Kidney (tissue), 14 donors: ENCODE data around the gene STRA6. TPM values are rescaled to one million over a fixed set of nuclear protein-coding genes. Genes with fewer than 3 reads are reported as not detected.

Source experiments
- DNase-seq, 5 donors: peaks; one replicate each; pipeline ENCODE4 v3.0.0-alpha.2; 2013 to 2020
- FAIRE-seq: peaks from 2 replicates; lab custom pipeline; 2012; peaks lifted over from hg19 to GRCh38; lab: Jason Lieb, UNC
- H3K27ac ChIP-seq, 2 donors: one replicate each; pipeline ENCODE4 v1.7.0; 2013; ENCODE audit warnings: low read depth in 2 of 2, low read length in 2 of 2, inconsistent platforms in 1 of 2
- H3K27me3 ChIP-seq: one replicate; pipeline ENCODE4 v1.7.1; 2013; ENCODE audit warnings: low read length, inconsistent platforms; ENCODE audit not compliant: control insufficient read depth, insufficient read depth
- H3K36me3 ChIP-seq, 3 donors: one replicate each; pipeline versions ENCODE4 v1.7.0 to v1.7.1; 2013; ENCODE audit warnings: low read length in 3 of 3, control low read depth in 1 of 3, inconsistent platforms in 1 of 3; ENCODE audit not compliant: insufficient read depth in 3 of 3, control insufficient read depth in 2 of 3
- H3K4me1 ChIP-seq, 3 donors: one replicate each; pipeline versions ENCODE4 v1.7.0 to v1.7.1; 2013; ENCODE audit warnings: low read length in 3 of 3, inconsistent platforms in 1 of 3, low read depth in 1 of 3; ENCODE audit not compliant: control insufficient read depth in 2 of 3, insufficient read depth in 2 of 3
- H3K4me3 ChIP-seq, 3 donors: one replicate each; pipeline versions ENCODE4 v1.7.0 to v1.8.1; 2013; ENCODE audit warnings: low read length in 3 of 3, control low read depth in 1 of 3, inconsistent platforms in 1 of 3
- H3K9ac ChIP-seq, 3 donors: one replicate each; pipeline versions ENCODE4 v1.7.0 to v1.7.1; 2013; ENCODE audit warnings: low read length in 3 of 3, control low read depth in 1 of 3, inconsistent platforms in 1 of 3
- H3K9me3 ChIP-seq, 3 donors: one replicate each; pipeline versions ENCODE4 v1.7.0 to v1.7.1; 2013; ENCODE audit warnings: low read length in 3 of 3, control low read depth in 1 of 3, inconsistent platforms in 1 of 3; ENCODE audit not compliant: control insufficient read depth in 2 of 3, insufficient read depth in 1 of 3
- CTCF ChIP-seq: IDR thresholded peaks from 3 replicates; pipeline ENCODE4 v1.5.1; 2012; ENCODE audit warnings: mild to moderate bottlenecking, moderate library complexity, borderline replicate concordance; ENCODE audit not compliant: insufficient read depth; ENCODE audit errors: extremely low read depth
- intact Hi-C: fragments of 100-400 bp; cut with DNase I; formaldehyde crosslinking; loops from one replicate; pipeline ENCODE4 v1.11.1; 2022
- polyA plus RNA-seq: library from polyadenylated mRNA; stranded (reverse); fragments of 350-450 nt; fragmentation: Illumina TruSeq; extraction: RNeasy Lipid Tissue Mini Kit (QIAGEN cat#74804); gene quantifications from one replicate; pipeline ENCODE4 v1.2.3, GENCODE V29; 2014; ENCODE audit warnings: low read depth, low replicate concordance; ENCODE audit not compliant: insufficient read depth
- total RNA-seq: library from RNA; stranded (reverse); fragmentation: NEBNext Ultra II Directional; extraction: Animal tissue kit (Norgen Biotek cat#: 25700); gene quantifications from one replicate; pipeline ENCODE4 v1.2.1, GENCODE V29; 2021
- donor health status: control.
- donor health status: control.
- donor health status: control.
- donor health status: control.
- donor health status: control.
- donor health status: DM: yes; HTN: yes; CAD: no.
- donor health status: Normal renal cell carcinoma (clear cell type).

The STRA6 gene
- total and polyA plus RNA-seq, 2 donors from 2014 or later = 2.0 to 31.9 TPM

GRCh38 chr15:74244822-74245341, 42.3 kb upstream of the STRA6 start:
- intact Hi-C loops = no loop called here
- TF ChIP-seq CTCF = no peak
- DNase-seq (no peak), FAIRE-seq (no peak)
- H3K4me1 ChIP-seq = peaks cover 0 to 21% (median 1%) of the 10 kb centered on the region in 3 donors
- no peak overlapping the region for H3K9ac ChIP-seq
- H3K9me3 ChIP-seq = no peaks in the 10 kb centered on the region
- no peaks in the 10 kb centered on the region for H3K27me3 ChIP-seq
- no peaks in the 10 kb centered on the region for H3K36me3 ChIP-seq
- H3K4me3 ChIP-seq = no peak overlapping the region
- no peak overlapping the region for H3K27ac ChIP-seq

DNA sequence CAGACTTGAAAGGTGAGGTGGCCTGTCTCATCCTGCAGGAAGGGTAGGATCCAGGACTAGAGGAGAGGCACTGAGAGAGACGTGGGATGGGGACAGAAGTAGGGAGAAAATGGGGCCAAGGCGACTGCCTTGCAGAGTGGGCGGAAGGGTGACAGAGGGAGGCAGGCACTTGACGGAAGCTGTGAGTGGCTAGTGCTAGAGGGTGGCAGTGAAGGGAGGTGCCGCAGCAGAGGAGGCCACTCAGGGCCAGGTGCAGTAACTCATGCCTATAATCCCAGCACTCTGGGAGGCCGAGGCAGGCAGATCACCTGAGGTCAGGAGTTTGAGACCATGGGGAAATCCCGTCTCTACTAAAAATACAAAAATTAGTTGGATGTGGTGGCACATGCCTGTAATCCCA, 40.8 kb upstream of the STRA6 start:
- no peak for DNase-seq
- Histone ChIP-seq H3K27ac (no peak overlapping the region), H3K9me3 (no peaks in the 10 kb centered on the region), H3K9ac (no peak overlapping the region), H3K27me3 (no peaks in the 10 kb centered on the region), H3K4me1 (peaks cover 0 to 29% (median 9%) of the 10 kb centered on the region in 3 donors), H3K4me3 (no peak overlapping the region), H3K36me3 (no peaks in the 10 kb centered on the region)
- no peak for FAIRE-seq
- no peak for TF ChIP-seq CTCF
- intact Hi-C loops = no loop called here

- Histone ChIP-seq H3K36me3 (no peaks in the 10 kb centered on the region), H3K9ac (no peak overlapping the region), H3K9me3 (no peaks in the 10 kb centered on the region), H3K4me1 (peaks cover 0 to 29% (median 9%) of the 10 kb centered on the region in 3 donors), H3K27me3 (no peaks in the 10 kb centered on the region), H3K4me3 (no peak overlapping the region), H3K27ac (no peak overlapping the region)
- intact Hi-C loops = no loop called here
- no peak for TF ChIP-seq CTCF
- DNase-seq (peak in 2 of 5 donors; percentile 25 to 91), FAIRE-seq (no peak)
Observed at GRCh38 chr15:74242441-74243185, 40.0 kb upstream of the STRA6 start.
